K562 (cell line): Measurements from ENCODE around the gene LYAR. TPM values are rescaled to one million over a fixed set of nuclear protein-coding genes. Genes with fewer than 3 reads are reported as not detected.

Experiments
- BRCA1 ChIP-seq, 2 experiments: fragments of 450-650 bp in 1 of 2; sonication (generic) in 1 of 2; formaldehyde crosslinking in 1 of 2; IDR thresholded peaks; 2 replicates each; pipeline versions ENCODE4 v1.5.0 to v1.6.1; 2017 to 2020; ENCODE audit warnings: mild to moderate bottlenecking in 1 of 2, missing genetic modification reagents in 1 of 2
- ETS2 ChIP-seq: IDR thresholded peaks from 2 replicates; pipeline ENCODE4 v1.6.1; 2016; ENCODE audit warnings: borderline replicate concordance, missing genetic modification characterization, mild to moderate bottlenecking, moderate library complexity, missing compliant biosample characterization; ENCODE audit not compliant: poor library complexity, severe bottlenecking
- GABPB1 ChIP-seq: sonication (generic); formaldehyde crosslinking; IDR thresholded peaks from 2 replicates; pipeline ENCODE4 v1.8.0; 2022; ENCODE audit warnings: mild to moderate bottlenecking, missing genetic modification reagents
- HDAC1 ChIP-seq, 2 experiments: fragments of 450-650 bp; IDR thresholded peaks; 2 replicates each; pipeline ENCODE4 v1.6.1; 2016 to 2017; ENCODE audit warnings: inconsistent platforms in 1 of 2, mild to moderate bottlenecking in 1 of 2, moderate library complexity in 1 of 2
- HMBOX1 ChIP-seq: sonication (generic); IDR thresholded peaks from 2 replicates; pipeline ENCODE4 v1.6.1; 2016
- LEF1 ChIP-seq: fragments of 450-650 bp; IDR thresholded peaks from 2 replicates; pipeline ENCODE4 v1.6.1; 2016; ENCODE audit warnings: mild to moderate bottlenecking
- MGA ChIP-seq: fragments of 450-650 bp; IDR thresholded peaks from 2 replicates; pipeline ENCODE4 v1.6.1; 2016; ENCODE audit warnings: mild to moderate bottlenecking, moderate library complexity
- NCOA2 ChIP-seq, 2 experiments: fragments of 450-650 bp; IDR thresholded peaks; 2 replicates each; pipeline ENCODE4 v1.6.1; 2018; ENCODE audit warnings: mild to moderate bottlenecking in 2 of 2, moderate library complexity in 1 of 2; ENCODE audit not compliant: partially characterized antibody in 2 of 2
- SRSF9 ChIP-seq: fragments of 200-400 bp; formaldehyde crosslinking; IDR thresholded peaks from 2 replicates; pipeline ENCODE4 v1.6.1; 2017; ENCODE audit warnings: low read depth, low read length, borderline replicate concordance
- ZC3H11A ChIP-seq: IDR thresholded peaks from 2 replicates; pipeline ENCODE4 v1.6.1; 2012; ENCODE audit warnings: low read depth, low read length, improper control_type of control experiment
- ZNF212 ChIP-seq: fragments of 450-650 bp; formaldehyde crosslinking; IDR thresholded peaks from 2 replicates; pipeline ENCODE4 v1.4.0; 2020; ENCODE audit warnings: mild to moderate bottlenecking
- ZNF384 ChIP-seq: IDR thresholded peaks from 2 replicates; pipeline ENCODE4 v1.6.1; 2012; ENCODE audit warnings: low read depth, low read length, improper control_type of control experiment
- ZNF431 ChIP-seq: sonication (generic); formaldehyde crosslinking; IDR thresholded peaks from 2 replicates; pipeline ENCODE4 v1.8.0; 2022; ENCODE audit warnings: mild to moderate bottlenecking, missing genetic modification reagents
- ZSCAN29 ChIP-seq: fragments of 450-650 bp; IDR thresholded peaks from 2 replicates; pipeline ENCODE4 v1.6.1; 2017
- polyA plus RNA-seq, 8 experiments: library from polyadenylated mRNA; depleted of rRNA in 4 of 8; stranded (reverse) in 5 of 8; unstranded in 3 of 8; fragments of >200 nt; fragmentation: Nextera tagmentation in 2 of 8; fragmentation: Illumina TruSeq in 1 of 8; extraction: Ambion mirVana in 2 of 8; extraction: Trizol in 1 of 8; gene quantifications; 2 replicates each; pipeline versions ENCODE4 v1.2.1 to v1.2.3, GENCODE V29; 2011 to 2014; ENCODE audit warnings: inconsistent platforms in 1 of 8, missing spikeins in 1 of 8
- total RNA-seq, 7 experiments: library from RNA; depleted of rRNA in 6 of 7; stranded (reverse); fragments of >200 nt in 6 of 7; fragmentation: Illumina TruSeq in 2 of 7; extraction: Trizol in 2 of 7; gene quantifications; 2 replicates each; pipeline versions ENCODE4 v1.2.1 to v1.2.3, GENCODE V29; 2011 to 2021; ENCODE audit warnings: low replicate concordance in 1 of 7

LYAR gene
- total and polyA plus RNA-seq, 9 of the 15 experiments (the other 6 are each of a cell fraction or from before 2014, with no cell fraction given): 28.3 to 172 (median 127) TPM

DNA sequence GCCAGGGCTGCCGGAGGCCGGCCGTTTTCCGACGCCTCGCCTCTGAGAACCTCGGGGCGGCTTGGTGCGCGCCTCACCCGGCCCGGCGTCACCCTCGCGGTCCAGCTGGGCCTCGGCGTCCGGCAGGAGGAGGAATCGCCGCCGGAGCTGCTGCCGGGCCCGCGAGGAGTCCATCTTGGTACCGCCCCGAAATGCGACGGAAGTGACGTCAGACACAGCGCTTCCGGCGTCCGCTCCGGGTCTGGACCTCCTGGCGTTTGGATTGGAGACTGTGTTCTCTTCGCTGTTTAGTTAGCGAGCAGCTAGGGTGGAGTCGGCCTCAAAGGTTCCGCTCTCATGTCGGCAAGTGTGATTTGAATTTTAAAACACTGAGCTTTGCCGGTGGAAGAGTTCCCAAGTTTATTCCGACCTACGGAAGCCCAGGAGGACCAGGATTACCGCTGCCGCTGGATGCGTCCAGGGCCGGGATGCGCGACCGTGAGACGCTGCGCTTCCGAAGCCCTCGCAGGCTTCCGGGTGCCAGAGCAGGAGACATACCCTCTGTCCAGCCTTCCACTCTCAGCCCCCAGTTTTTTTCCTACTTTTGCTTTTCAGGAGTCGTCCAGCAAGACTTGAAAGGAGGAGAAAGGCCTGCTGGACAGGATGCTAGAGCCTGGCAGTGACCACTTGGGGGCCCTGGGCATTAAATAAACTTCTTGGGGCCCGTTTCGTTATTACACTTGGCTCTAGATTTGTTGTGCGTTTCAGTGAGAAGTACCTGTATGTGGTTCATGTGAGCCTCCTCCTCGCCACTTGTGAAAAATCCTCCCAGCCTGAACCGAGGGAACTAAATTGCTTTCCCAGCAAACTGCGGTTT lies 41.7 kb downstream of the LYAR start, which contains the start of gene TMEM128 (continued):
- no peak for TF ChIP-seq BRCA1 (IDR thresholded peaks at IDR 0.05)
- TF ChIP-seq BRCA1 (CRISPR knock-in tag; IDR thresholded peaks at IDR 0.05): no peak
- peak; percentile 99 for TF ChIP-seq GABPB1 (CRISPR knock-in tag)
- TF ChIP-seq ZNF212 (CRISPR knock-in tag): no peak
- no peak for TF ChIP-seq HMBOX1
- TF ChIP-seq ZSCAN29: no peak
- no peak for TF ChIP-seq ZNF384
- no peak for TF ChIP-seq ETS2
- TF ChIP-seq HDAC1 (IDR thresholded peaks at IDR 0.05): peak in 1 of 2 experiments; percentile 70; a peak in 2 of 4 replicates
- no peak for TF ChIP-seq ZNF431 (CRISPR knock-in tag)
- no peak for TF ChIP-seq SRSF9
- peak; percentile 94 for TF ChIP-seq ZC3H11A
- no peak for TF ChIP-seq NCOA2 (IDR thresholded peaks at IDR 0.05; ENCODE audit: partially characterized antibody in 2 of 2)
- no peak for TF ChIP-seq MGA
- TF ChIP-seq LEF1: no peak
